ENCODE measurements around the gene BCAS3.
"Not testable (repeated sequence)": the region's sequence is repeated elsewhere in the genome, so short reads cannot be mapped to it uniquely, and the experiment has no call there.

The BCAS3 gene

GRCh38 chr17:61419496-61420046 is 741.9 kb downstream of the BCAS3 start:
- intact Hi-C loops (cut with DNase I): no loop called here
- DNase-seq: no peak

- intact Hi-C loops (cut with DNase I): no loop called here
- DNase-seq: no peak
Observed at GRCh38 chr17:61420052-61420451, 742.4 kb downstream of the BCAS3 start.

- DNase-seq: no peak
- intact Hi-C loops (cut with DNase I): no loop called here
Observed at GRCh38 chr17:61420745-61421398, 743.2 kb downstream of the BCAS3 start.

- DNase-seq: no peak
- intact Hi-C loops (cut with DNase I): no loop called here
Observed at GRCh38 chr17:61421460-61421859, 743.8 kb downstream of the BCAS3 start.

- intact Hi-C loops (cut with DNase I): no loop called here
- DNase-seq: no peak
Observed at GRCh38 chr17:61422116-61422799, 744.6 kb downstream of the BCAS3 start.

GRCh38 chr17:61422869-61423268 is 745.2 kb downstream of the BCAS3 start:
- intact Hi-C loops (cut with DNase I): no loop called here
- no peak for DNase-seq

GRCh38 chr17:61423967-61424649 is 746.5 kb downstream of the BCAS3 start:
- no peak for DNase-seq
- intact Hi-C loops (cut with DNase I): no loop called here

GRCh38 chr17:61425682-61426481 is 748.2 kb downstream of the BCAS3 start:
- intact Hi-C loops (cut with DNase I): no loop called here
- no peak for DNase-seq

- intact Hi-C loops (cut with DNase I): no loop called here
- DNase-seq: no peak
Observed at GRCh38 chr17:61426482-61427304, 749.0 kb downstream of the BCAS3 start.

- no peak for DNase-seq
- intact Hi-C loops (cut with DNase I): no loop called here
Observed at GRCh38 chr17:61427567-61427966, 749.9 kb downstream of the BCAS3 start.

GRCh38 chr17:61429274-61429673 is 751.6 kb downstream of the BCAS3 start:
- DNase-seq: no peak
- intact Hi-C loops (cut with DNase I): no loop called here

- DNase-seq; intact Hi-C loops (cut with DNase I): not testable (repeated sequence)
Observed at GRCh38 chr17:61429831-61430230, 752.2 kb downstream of the BCAS3 start.

- DNase-seq: no peak
- intact Hi-C loops (cut with DNase I): no loop called here
Observed at GRCh38 chr17:61431594-61432311, 754.1 kb downstream of the BCAS3 start.

GRCh38 chr17:61436273-61436672 is 758.6 kb downstream of the BCAS3 start:
- intact Hi-C loops (cut with DNase I): no loop called here
- no peak for DNase-seq

GRCh38 chr17:61436995-61437704 is 759.5 kb downstream of the BCAS3 start:
- DNase-seq: no peak
- intact Hi-C loops (cut with DNase I): no loop called here

- intact Hi-C loops (cut with DNase I): no loop called here
- DNase-seq: no peak
Observed at GRCh38 chr17:61440697-61441096, 763.0 kb downstream of the BCAS3 start.

- intact Hi-C loops (cut with DNase I): not testable (repeated sequence)
Observed at GRCh38 chr17:61441507-61441906, 763.9 kb downstream of the BCAS3 start.

GRCh38 chr17:61442136-61442775 is 764.6 kb downstream of the BCAS3 start:
- no peak for DNase-seq
- intact Hi-C loops (cut with DNase I): no loop called here

More at GRCh38 chr17:61441507-61441906, 763.9 kb downstream of the BCAS3 start:
- DNase-seq: not testable (repeated sequence)
